PC-3 (cell line): ENCODE measurements around the gene TNXB. TPM values are rescaled to one million over a fixed set of nuclear protein-coding genes. Genes with fewer than 3 reads are reported as not detected.

Experiments
- ATAC-seq: fragments of 200-7000 bp; cut with Tn5 transposase; 2 replicates; pipeline ENCODE4 v1.9.1; 2020; ENCODE audit warnings: mild to moderate bottlenecking, moderate library complexity
- BruUV-seq: library from RNA; stranded (reverse); fragments of 400-500 nt; replicated peaks from 2 replicates; lab custom pipeline; 2021; lab: Mats Ljungman, UMichigan
- CTCF ChIA-PET: fragments of 300-600 bp; sonication (Branson Sonifier 250); formaldehyde crosslinking; loops from one replicate; lab custom pipeline; 2022; ENCODE audit warnings: antibody characterized with exemption; lab: Charles Lee
- POLR2A ChIA-PET: fragments of 300-600 bp; sonication (Branson Sonifier 250); formaldehyde crosslinking; loops from one replicate; lab custom pipeline; 2022; ENCODE audit warnings: antibody characterized with exemption; ENCODE audit not compliant: unreplicated experiment; lab: Charles Lee
- DNase-seq: peaks from one replicate; pipeline ENCODE4 v3.0.0-alpha.2; 2015
- H2AFZ ChIP-seq: fragments of 300-600 bp; sonication (generic); 2 replicates; pipeline ENCODE4 v1.6.0; 2016; ENCODE audit warnings: antibody characterized with exemption, low read length
- H3F3A ChIP-seq: fragments of 300-600 bp; sonication (generic); one replicate; pipeline ENCODE4 v1.6.0; 2017; ENCODE audit warnings: antibody characterized with exemption, low read length, control low read depth, mild to moderate bottlenecking; ENCODE audit not compliant: unreplicated experiment
- H3K27ac ChIP-seq: fragments of 300-600 bp; sonication (generic); 2 replicates; pipeline ENCODE4 v1.5.1; 2016; ENCODE audit warnings: mild to moderate bottlenecking, low read length
- H3K27me3 ChIP-seq: fragments of 300-600 bp; sonication (generic); 2 replicates; pipeline ENCODE4 v1.6.1; 2016; ENCODE audit warnings: low read length, mixed read lengths
- H3K36me3 ChIP-seq: fragments of 300-600 bp; sonication (generic); 2 replicates; pipeline ENCODE4 v1.6.1; 2016; ENCODE audit warnings: low read depth, mixed run types, low read length, mixed read lengths
- H3K4me1 ChIP-seq: fragments of 300-600 bp; sonication (generic); 2 replicates; pipeline ENCODE4 v1.5.1; 2016; ENCODE audit warnings: low read length; ENCODE audit not compliant: insufficient read depth
- H3K4me2 ChIP-seq: fragments of 300-600 bp; sonication (generic); 2 replicates; pipeline ENCODE4 v1.6.0; 2016; ENCODE audit warnings: low read length
- H3K4me3 ChIP-seq: fragments of 300-600 bp; sonication (generic); 2 replicates; pipeline ENCODE4 v1.5.1; 2016; ENCODE audit warnings: mild to moderate bottlenecking, low read length, mixed read lengths
- H3K79me2 ChIP-seq: fragments of 300-600 bp; sonication (generic); 2 replicates; pipeline ENCODE4 v1.6.1; 2017; ENCODE audit warnings: low read length, mixed read lengths
- H3K9ac ChIP-seq: fragments of 300-600 bp; sonication (generic); 2 replicates; pipeline ENCODE4 v1.6.0; 2016; ENCODE audit warnings: mild to moderate bottlenecking, low read length
- H3K9me2 ChIP-seq: fragments of 300-600 bp; sonication (generic); replicated peaks from 2 replicates; pipeline ENCODE4 v1.6.1; 2016; ENCODE audit warnings: mixed run types, low read length, mixed read lengths
- H3K9me3 ChIP-seq: fragments of 300-600 bp; sonication (generic); 2 replicates; pipeline ENCODE4 v1.6.1; 2016; ENCODE audit warnings: low read length, mixed read lengths
- H4K20me1 ChIP-seq: fragments of 300-600 bp; sonication (generic); 2 replicates; pipeline ENCODE4 v1.6.1; 2016; ENCODE audit warnings: low read length, mixed read lengths
- EZH2 ChIP-seq: fragments of 300-600 bp; sonication (generic); IDR thresholded peaks from one replicate; pipeline ENCODE4 v1.6.1; 2017; ENCODE audit warnings: antibody characterized with exemption, mild to moderate bottlenecking, low read length; ENCODE audit not compliant: unreplicated experiment
- EZH2phosphoT487 ChIP-seq: fragments of 300-600 bp; sonication (generic); IDR thresholded peaks from 2 replicates; pipeline ENCODE4 v1.6.1; 2018; ENCODE audit warnings: mild to moderate bottlenecking, antibody characterized with exemption, low read length, borderline replicate concordance
- intact Hi-C: fragments of 100-400 bp; cut with micrococcal nuclease; formaldehyde crosslinking; loops from 2 replicates; pipeline ENCODE4 v1.9.0; 2023
- total RNA-seq: library from RNA; depleted of rRNA; stranded (reverse); fragments of >200 nt; gene quantifications from 2 replicates; pipeline ENCODE4 v1.2.3, GENCODE V29; 2014
- TF ChIP-seq, protein P1 (sequence below): fragments of 300-600 bp; sonication (generic); conservative IDR thresholded peaks from 2 replicates; pipeline ENCODE4 v1.5.1; 2017; ENCODE audit warnings: antibody characterized with exemption, low read depth, mild to moderate bottlenecking, low read length

The TNXB gene
- total RNA-seq, 1 experiment from 2014 or later = 2.9 TPM

DNA sequence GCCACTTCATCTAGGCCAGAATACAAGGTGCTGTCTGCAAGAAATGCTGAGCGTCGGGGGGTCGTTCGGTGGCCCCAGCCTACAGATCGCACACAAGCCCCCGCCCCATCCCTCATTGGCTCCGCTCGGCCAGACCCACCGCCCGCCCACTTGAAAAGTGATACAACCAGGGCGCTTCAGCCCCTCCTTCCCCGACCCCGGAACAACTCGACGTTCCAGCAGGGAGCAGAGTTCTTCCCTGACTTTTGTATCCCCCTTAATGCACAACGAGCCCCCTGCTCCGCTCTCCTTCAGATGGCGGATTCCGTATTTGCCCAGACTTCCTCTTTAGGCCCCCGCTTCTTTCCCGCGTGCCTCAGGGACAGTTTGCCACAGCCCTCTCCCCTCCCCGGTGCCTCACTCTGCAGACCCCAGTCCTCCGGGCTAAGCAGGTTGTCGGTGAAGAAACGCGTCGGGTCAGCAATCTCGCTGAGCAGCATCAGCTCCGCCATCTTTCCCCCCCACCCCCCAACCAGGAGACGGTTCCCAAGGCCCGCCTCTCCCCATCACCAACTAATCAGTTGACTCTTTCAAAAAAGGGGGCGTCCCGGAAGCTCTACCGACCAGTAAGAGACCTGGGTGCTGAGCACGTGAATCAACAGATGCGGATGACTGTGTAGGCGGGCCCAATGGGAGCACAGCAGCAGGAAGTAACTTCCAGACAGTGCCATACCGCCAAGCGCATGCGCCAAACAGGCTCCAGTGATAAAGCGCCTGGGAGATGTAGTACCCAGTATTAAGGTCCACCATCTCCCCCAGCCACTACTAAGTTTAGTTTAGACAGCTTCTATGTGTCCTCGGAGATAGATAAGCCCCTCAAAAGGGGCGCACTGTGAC, 18.8 kb upstream of the TNXB start, which contains the start of gene ATF6B:
Gene ATF6B, minus strand, starts transcription at position 530 of the 876 bp plus-strand sequence. Its CDS starts 39 bp downstream, at position 491.
- Histone ChIP-seq H3K79me2 (peaks cover 38% of the 10 kb centered on the region), H3K27ac (peak within 1 kb of the TSS; percentile 47), H3K9ac (peak within 1 kb of the TSS; percentile 87), H3F3A (no peaks in the 10 kb centered on the region), H3K4me1 (peaks cover 25% of the 10 kb centered on the region), H3K4me2 (peak within 1 kb of the TSS; percentile 93), H3K27me3 (no peaks in the 10 kb centered on the region), H2AFZ (peak within 1 kb of the TSS; percentile 91), H3K9me3 (no peaks in the 10 kb centered on the region), H3K36me3 (no peaks in the 10 kb centered on the region), H3K4me3 (peak within 1 kb of the TSS; percentile 90), H3K9me2 (no peaks in the 10 kb centered on the region), H4K20me1 (no peaks in the 10 kb centered on the region)
- intact Hi-C loops = loop anchor here (1.0 to 2.0 kb wide), 2 partner anchors 13 to 67 kb away; no protein-coding TSS in a partner anchor
- POLR2A ChIA-PET = interaction anchor here (0.5 to 3.1 kb wide), 5 partner anchors 13 to 230 kb away, joined by 3 to 24 read pairs (median 7); partner anchors contain the start of gene EHMT2
- CTCF ChIA-PET = interaction anchor here (0.6 to 1.4 kb wide), 4 partner anchors 9 to 1187 kb away, joined by 3 to 5 read pairs (median 3); partner anchors contain the start of gene MUCL3
- ATAC-seq (peak; percentile 89), DNase-seq (peak; percentile 98)
- TF ChIP-seq EZH2 (no peak), EZH2phosphoT487 (no peak)
- TF ChIP-seq, protein P1, sequence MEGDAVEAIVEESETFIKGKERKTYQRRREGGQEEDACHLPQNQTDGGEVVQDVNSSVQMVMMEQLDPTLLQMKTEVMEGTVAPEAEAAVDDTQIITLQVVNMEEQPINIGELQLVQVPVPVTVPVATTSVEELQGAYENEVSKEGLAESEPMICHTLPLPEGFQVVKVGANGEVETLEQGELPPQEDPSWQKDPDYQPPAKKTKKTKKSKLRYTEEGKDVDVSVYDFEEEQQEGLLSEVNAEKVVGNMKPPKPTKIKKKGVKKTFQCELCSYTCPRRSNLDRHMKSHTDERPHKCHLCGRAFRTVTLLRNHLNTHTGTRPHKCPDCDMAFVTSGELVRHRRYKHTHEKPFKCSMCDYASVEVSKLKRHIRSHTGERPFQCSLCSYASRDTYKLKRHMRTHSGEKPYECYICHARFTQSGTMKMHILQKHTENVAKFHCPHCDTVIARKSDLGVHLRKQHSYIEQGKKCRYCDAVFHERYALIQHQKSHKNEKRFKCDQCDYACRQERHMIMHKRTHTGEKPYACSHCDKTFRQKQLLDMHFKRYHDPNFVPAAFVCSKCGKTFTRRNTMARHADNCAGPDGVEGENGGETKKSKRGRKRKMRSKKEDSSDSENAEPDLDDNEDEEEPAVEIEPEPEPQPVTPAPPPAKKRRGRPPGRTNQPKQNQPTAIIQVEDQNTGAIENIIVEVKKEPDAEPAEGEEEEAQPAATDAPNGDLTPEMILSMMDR = no peak
- no TSS peak for BruUV-seq

DNA sequence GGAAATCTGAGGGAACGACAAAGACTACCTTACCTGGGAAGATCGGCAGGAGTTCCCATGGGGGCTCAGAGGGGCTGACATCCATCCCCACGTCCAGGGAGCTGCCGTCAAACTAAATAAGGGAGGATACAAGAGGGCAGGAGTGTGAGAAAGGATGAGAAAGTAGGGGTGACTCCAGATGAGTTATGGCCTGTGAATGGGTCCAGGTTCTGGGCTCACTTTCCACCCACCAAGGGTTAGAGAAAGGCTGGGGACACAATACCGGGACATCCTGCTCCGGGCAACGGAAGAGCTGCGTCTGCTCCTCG, 18.2 kb upstream of the TNXB start:
- peak overlapping the region; percentile 90 for H3K4me3 ChIP-seq
- H3K9ac ChIP-seq = peak overlapping the region; percentile 87
- H3K79me2 ChIP-seq = peaks cover 38% of the 10 kb centered on the region
- peak overlapping the region; percentile 93 for H3K4me2 ChIP-seq
- peak overlapping the region; percentile 91 for H2AFZ ChIP-seq
- ATAC-seq (no peak), DNase-seq (no peak)
- H3K36me3 ChIP-seq = no peaks in the 10 kb centered on the region
- H3K4me1 ChIP-seq = peaks cover 25% of the 10 kb centered on the region
- intact Hi-C loops = no loop called here
- TF ChIP-seq, protein P1 = no peak
- TF ChIP-seq EZH2phosphoT487 (no peak), EZH2 (no peak)
- no peaks in the 10 kb centered on the region for H3F3A ChIP-seq
- CTCF ChIA-PET = interaction anchor here (0.6 to 1.3 kb wide), 3 partner anchors 9 to 1186 kb away, joined by 3 to 4 read pairs (median 3); partner anchors contain the start of gene MUCL3
- no peaks in the 10 kb centered on the region for H3K9me2 ChIP-seq
- no peaks in the 10 kb centered on the region for H3K9me3 ChIP-seq
- POLR2A ChIA-PET = interaction anchor here (0.6 kb wide), 1 partner anchor 13 kb away, joined by 4 read pairs; no protein-coding TSS in a partner anchor
- BruUV-seq = TSS peak; percentile 7
- no peak overlapping the region for H3K27ac ChIP-seq
- H4K20me1 ChIP-seq = no peaks in the 10 kb centered on the region
- no peaks in the 10 kb centered on the region for H3K27me3 ChIP-seq
